GM06990 (cell line): ENCODE results near the gene TMEM186.

ENCODE experiments used
- DNase-seq: peaks from one replicate; pipeline ENCODE4 v3.0.0-alpha.2; 2011; ENCODE audit not compliant: insufficient read length; ENCODE audit errors: extremely low read depth
- H3K27me3 ChIP-seq: replicated peaks from 2 replicates; pipeline ENCODE4 v1.6.0; 2011; ENCODE audit warnings: low read length; ENCODE audit not compliant: control insufficient read depth, insufficient read depth
- H3K36me3 ChIP-seq: 2 replicates; pipeline ENCODE4 v1.5.1; 2011; ENCODE audit warnings: low read length; ENCODE audit not compliant: control insufficient read depth, insufficient read depth
- H3K4me3 ChIP-seq: replicated peaks from 2 replicates; pipeline ENCODE4 v1.5.1; 2011; ENCODE audit warnings: low read depth, mild to moderate bottlenecking, control low read depth, low read length
- TF ChIP-seq, protein P1 (sequence below): IDR thresholded peaks from 2 replicates; pipeline ENCODE4 v1.5.1; 2011; ENCODE audit warnings: low read length, control low read depth, mild to moderate bottlenecking, inconsistent platforms; ENCODE audit not compliant: insufficient read depth, poor library complexity, severe bottlenecking

Gene TMEM186

DNA sequence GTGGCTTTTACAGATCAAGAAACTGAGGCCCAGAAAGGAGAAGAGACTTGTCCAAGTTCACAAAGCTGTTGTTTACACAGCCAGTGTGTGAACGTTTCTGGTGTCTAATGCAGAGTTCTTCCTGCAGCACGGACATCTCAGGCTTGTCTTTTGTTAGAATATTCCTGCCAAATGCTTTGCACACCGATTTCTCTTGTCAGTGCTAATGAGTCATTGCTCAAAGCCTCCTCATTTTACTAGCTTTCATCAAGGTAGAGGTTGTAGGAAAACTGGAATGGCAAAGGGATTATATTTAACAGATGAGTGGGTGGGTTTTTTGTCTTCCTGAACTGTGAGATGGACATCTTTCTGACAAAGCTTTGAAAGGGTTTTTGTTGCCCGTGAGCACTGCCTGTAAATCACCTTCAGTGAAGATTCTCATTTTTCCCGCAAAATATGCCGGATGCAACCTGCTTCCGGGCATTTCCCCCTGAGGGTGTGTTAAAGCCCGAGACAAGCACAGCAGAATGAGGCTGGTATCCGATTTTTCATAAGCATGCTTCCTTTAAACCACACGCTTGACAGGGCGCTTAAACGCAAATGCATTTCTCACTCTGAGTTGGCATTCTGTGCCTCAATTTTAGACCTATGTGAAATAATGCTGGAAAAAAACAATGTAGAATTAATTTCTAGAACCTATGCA lies 14.9 kb upstream of the TMEM186 start:
- TF ChIP-seq, protein P1, sequence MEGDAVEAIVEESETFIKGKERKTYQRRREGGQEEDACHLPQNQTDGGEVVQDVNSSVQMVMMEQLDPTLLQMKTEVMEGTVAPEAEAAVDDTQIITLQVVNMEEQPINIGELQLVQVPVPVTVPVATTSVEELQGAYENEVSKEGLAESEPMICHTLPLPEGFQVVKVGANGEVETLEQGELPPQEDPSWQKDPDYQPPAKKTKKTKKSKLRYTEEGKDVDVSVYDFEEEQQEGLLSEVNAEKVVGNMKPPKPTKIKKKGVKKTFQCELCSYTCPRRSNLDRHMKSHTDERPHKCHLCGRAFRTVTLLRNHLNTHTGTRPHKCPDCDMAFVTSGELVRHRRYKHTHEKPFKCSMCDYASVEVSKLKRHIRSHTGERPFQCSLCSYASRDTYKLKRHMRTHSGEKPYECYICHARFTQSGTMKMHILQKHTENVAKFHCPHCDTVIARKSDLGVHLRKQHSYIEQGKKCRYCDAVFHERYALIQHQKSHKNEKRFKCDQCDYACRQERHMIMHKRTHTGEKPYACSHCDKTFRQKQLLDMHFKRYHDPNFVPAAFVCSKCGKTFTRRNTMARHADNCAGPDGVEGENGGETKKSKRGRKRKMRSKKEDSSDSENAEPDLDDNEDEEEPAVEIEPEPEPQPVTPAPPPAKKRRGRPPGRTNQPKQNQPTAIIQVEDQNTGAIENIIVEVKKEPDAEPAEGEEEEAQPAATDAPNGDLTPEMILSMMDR: no peak

GRCh38 chr16:8808613-8809353 lies 11.3 kb upstream of the TMEM186 start:
- Histone ChIP-seq H3K27me3 (no peaks in the 10 kb centered on the region), H3K4me3 (no peak overlapping the region), H3K36me3 (peaks cover 35% of the 10 kb centered on the region)
- no peak for DNase-seq
- TF ChIP-seq, protein P1: no peak

More for the DNA sequence above, 14.9 kb upstream of the TMEM186 start:
- no peaks in the 10 kb centered on the region for H3K27me3 ChIP-seq
- no peak overlapping the region for H3K4me3 ChIP-seq
- peaks cover 31% of the 10 kb centered on the region for H3K36me3 ChIP-seq
- DNase-seq: no peak

GRCh38 chr16:8808009-8808408 lies 10.6 kb upstream of the TMEM186 start:
- TF ChIP-seq, protein P1: no peak
- Histone ChIP-seq H3K4me3 (no peak overlapping the region), H3K36me3 (peaks cover 32% of the 10 kb centered on the region), H3K27me3 (no peaks in the 10 kb centered on the region)
- no peak for DNase-seq

DNA sequence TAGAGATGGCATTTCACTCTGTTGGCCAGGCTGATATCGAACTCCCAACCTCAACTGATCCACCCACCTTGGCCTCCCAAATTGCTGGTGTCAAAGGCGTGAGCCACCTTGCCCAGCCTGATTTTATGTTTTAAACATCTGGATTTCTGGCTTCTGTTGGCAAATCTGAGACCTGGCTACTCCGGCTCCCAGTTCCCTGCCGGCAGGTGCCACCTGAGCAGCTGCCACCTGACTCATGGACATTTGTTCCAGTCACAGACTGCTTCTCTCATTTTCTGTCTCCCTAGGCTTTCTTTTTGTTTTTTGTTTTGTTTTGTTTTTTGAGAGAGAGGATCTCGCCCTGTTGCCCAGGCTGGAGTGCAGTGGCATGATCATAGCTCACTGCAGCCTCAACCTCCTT lies 9.8 kb upstream of the TMEM186 start:
- DNase-seq: no peak
- TF ChIP-seq, protein P1: no peak
- Histone ChIP-seq H3K4me3 (no peak overlapping the region), H3K27me3 (no peaks in the 10 kb centered on the region), H3K36me3 (peaks cover 30% of the 10 kb centered on the region)

- no peak overlapping the region for H3K4me3 ChIP-seq
- no peaks in the 10 kb centered on the region for H3K27me3 ChIP-seq
- DNase-seq: no peak
- peaks cover 30% of the 10 kb centered on the region for H3K36me3 ChIP-seq
- TF ChIP-seq, protein P1: no peak
These were observed 9.0 kb upstream of the TMEM186 start for GRCh38 chr16:8806272-8806983.
